ENCODE measurements around the gene OSTF1.

Gene OSTF1

GRCh38 chr9:75128535-75128934 lies 40.2 kb downstream of the OSTF1 start:
- DNase-seq, result no peak

- no peak for DNase-seq
These were observed 41.9 kb downstream of the OSTF1 start for GRCh38 chr9:75130172-75130571.

GRCh38 chr9:75130621-75131230 lies 42.4 kb downstream of the OSTF1 start:
- DNase-seq, result no peak

DNA sequence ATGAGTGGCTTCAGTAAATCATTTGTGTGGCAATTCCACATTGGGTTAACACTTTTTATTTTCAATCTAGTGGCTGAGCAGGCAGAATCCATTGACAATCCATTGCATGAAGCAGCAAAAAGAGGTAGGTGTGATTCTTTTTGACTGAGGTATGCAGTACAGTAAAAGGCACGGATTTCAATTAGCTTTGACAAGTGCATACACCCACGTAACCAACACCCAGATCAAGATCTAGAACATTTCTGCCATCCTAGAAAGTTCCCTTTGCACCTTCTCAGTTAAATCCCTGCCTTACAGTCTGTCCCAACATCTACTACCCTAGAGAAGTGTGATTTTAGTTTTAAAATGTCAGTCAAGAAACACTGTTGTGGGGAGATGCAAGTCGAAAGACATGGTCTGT lies 43.4 kb downstream of the OSTF1 start:
- DNase-seq, result no peak

DNA sequence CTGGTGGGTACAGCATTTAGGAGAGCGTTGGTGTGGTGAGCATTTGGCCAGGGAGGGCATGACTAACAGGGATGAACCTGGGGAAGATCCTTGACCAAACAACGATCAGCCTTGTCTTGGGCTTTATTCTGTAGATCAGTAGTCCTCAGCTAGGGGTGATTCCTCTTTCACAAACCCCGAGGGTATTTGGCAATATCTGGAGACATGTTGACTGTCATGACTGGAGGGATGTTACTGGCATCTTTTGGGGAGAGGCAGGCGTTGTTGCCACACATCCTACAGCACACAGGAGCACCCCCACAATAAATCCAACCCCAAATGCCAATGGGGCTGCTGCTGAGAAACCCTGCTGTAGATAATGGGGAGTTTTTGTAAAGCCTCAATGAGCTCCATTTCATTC lies 43.9 kb downstream of the OSTF1 start:
- no peak for DNase-seq

DNA sequence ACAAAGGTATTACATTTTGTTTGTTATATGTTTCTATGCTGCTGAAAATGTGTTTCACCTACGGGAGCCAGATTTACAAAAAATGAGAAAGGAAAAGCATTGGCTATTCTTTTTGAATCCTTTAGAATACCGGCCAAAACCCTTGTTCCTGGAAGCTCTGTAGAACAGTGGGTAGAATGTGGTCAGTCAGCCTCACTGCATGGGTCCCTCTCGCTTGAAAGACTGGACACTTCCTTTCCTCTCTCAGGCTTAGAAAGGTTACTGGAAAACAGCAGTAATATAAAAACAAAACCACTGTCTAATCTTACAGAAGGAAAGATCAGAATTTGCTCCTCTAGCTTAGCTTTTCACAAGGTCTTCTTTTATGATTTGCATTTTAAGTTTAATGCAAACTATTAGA lies 45.1 kb downstream of the OSTF1 start:
- no peak for DNase-seq

- no peak for DNase-seq
These were observed 46.2 kb downstream of the OSTF1 start for GRCh38 chr9:75134495-75134894.

DNA sequence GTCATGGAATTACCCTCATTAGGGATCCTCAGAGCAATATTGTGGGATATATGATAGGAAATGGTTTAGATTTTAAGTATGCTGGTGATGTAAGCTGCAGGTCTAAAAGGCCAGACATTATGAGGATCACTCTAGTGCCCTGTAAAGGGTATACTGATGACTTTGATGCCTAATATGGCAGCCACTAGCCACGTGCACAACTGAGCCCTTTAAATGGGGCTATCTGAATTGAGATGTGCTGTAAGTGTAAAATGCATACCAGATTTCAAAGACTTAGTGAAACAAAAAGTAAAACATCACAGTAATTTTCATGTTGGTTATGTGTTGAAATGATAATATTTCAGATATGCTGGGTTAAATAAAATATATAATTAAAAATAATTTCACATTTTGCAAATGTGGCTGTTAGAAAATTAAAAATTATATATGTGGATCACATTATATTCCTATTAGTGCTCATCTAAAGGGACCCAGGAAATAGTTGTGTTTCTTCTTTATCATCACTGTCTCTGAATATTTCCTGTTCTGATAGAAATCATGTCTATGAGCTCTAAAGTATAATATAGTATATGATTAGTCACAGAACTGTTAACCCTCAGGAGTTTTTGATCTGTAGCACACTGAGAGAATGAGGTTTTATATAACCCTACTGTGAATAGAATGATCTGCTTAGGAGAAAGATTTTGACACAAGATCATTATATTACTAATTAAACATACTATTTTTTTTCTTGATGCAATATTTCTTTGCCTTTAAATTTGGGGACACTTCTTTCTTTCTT lies 50.1 kb downstream of the OSTF1 start:
- DNase-seq, result no peak

- no peak for DNase-seq
These were observed 50.9 kb downstream of the OSTF1 start for GRCh38 chr9:75139201-75139600.

DNA sequence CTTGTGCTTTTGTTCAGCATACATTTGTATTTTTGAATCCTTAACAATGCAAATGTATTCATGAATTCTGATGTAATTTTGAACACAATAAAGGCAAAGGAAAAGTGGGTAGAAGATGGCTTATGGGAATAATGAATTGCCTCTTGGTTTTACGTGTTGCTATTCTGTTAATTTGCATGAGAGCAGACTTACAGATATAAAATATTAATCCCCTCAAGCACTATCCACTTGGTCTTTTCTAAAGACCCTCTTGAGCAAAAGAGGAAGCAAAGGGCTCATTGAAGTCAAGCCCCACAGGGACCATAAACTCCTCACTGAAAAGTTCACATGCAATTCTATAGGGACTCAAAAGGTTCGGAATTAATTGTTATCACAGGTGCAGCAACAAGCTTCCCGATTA lies 51.9 kb downstream of the OSTF1 start:
- no peak for DNase-seq

GRCh38 chr9:75142202-75142601 lies 53.9 kb downstream of the OSTF1 start:
- no peak for DNase-seq

DNA sequence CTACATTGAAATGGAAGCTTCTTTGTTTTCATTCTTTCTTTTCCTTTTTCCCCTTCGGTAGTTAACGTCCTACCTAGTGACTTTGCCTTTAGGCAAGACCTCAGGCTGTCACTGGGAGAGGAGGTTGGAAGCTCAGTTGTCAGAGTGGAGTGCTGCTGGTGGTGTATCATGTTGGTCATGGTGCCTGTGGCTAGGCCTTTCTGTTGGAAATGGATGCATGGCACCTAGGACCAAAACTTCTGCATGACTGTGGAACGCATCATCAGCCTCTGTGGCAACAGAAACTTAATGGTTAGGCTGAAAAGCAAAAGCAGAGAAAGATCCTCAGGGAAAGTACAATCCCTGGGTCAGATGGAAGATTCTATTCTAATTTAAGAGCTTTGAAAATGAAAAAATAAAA lies 57.9 kb downstream of the OSTF1 start:
- no peak for DNase-seq

- DNase-seq, result no peak
These were observed 59.3 kb downstream of the OSTF1 start for GRCh38 chr9:75147638-75148037.

GRCh38 chr9:75148561-75148960 lies 60.2 kb downstream of the OSTF1 start:
- no peak for DNase-seq

DNA sequence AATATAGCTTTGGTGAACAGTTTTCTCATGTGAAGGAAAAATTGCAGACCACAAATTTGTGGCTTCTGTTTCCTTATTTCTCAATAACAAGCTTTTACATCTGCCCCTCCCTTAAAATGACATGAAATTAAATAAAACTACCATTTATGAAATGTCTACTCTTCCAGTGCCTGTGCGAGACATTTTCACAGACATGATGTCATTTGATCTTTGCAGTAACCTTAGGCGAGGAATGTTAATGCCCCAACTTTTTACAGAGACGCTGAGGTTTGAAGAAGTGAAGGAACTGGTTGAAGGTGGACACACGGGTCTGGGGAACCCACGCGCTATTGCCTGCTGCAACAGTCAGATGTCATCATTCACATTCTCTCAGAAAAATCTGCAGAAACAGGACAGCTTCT lies 61.5 kb downstream of the OSTF1 start:
- no peak for DNase-seq

DNA sequence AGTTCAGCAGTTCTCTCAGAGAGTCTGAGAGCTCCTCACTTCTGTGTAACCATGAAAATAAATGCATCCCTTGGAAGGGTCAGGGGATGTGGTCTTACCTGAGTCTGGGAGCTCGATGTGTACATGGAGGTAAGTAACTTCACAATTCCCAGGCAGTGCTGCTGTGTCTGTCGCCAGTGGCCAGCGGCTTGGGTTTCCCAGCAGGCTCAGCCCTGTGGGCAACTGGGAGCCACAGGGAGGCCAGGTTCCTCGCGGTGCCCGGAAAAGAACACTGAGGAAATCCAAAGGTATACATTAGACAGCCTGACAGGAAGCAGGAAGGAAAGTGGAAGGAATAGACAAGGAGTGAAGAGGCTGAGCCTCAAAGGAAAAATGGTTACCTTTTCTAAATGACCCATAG lies 62.2 kb downstream of the OSTF1 start:
- DNase-seq, result no peak

- peak; percentile 9 for DNase-seq
These were observed 64.1 kb downstream of the OSTF1 start for GRCh38 chr9:75152416-75152815.

- DNase-seq, result no peak
These were observed 68.5 kb downstream of the OSTF1 start for GRCh38 chr9:75156858-75157257.

- DNase-seq, result no peak
These were observed 73.0 kb downstream of the OSTF1 start for GRCh38 chr9:75161116-75161857.

DNA sequence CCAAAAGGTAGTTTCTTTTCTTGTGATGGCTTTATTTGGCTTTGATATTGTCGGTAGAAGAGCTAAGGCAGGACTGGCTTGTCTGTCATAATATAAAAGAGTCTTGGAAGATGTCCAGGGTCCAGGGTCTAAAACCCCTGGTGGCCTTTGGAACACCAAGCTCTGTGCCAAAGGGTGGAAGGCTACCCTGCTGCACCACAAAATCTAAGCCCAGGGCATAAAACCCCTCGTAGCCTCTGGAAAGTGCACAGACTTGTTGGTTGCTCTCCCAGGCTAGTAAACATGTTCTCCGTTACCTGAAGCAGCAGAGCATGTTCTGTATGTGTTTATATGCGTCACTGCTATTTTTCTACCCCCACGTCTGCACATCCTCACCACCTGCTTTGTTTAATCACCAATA lies 75.5 kb downstream of the OSTF1 start:
- DNase-seq, result no peak

DNA sequence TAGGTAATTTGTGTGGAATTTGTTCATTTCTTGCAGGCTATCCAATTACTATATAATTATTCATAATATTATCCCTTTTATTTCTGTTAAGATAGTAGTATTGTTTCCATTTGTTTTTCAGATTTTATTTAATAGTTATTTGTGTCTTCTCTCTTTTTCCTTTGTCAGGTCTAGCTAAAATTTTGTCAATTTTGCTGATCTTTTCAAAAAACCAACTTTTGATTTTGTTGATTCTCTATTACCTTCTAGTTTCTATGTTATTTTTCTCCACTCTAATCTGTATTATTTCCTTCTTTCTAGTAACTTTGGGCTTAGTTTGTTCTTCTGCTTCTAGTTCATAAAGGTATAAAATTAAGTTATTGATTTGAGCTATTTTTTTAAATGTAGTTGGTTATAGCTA lies 76.3 kb downstream of the OSTF1 start:
- DNase-seq, result no peak

GRCh38 chr9:75167281-75167680 lies 79.0 kb downstream of the OSTF1 start:
- no peak for DNase-seq

- DNase-seq, result no peak
These were observed 80.2 kb downstream of the OSTF1 start for GRCh38 chr9:75168270-75169178.
